CD14-positive monocyte (primary cell): ENCODE results near the gene IGF2BP3. TPM values are rescaled to one million over a fixed set of nuclear protein-coding genes. Genes with fewer than 3 reads are reported as not detected.

ENCODE experiments used
- DNase-seq, 3 donors: peaks; one replicate each; pipeline ENCODE4 v3.0.0-alpha.2; 2011 to 2022
- H2AFZ ChIP-seq: 2 replicates; pipeline ENCODE4 v1.6.0; 2012; ENCODE audit warnings: mild to moderate bottlenecking, low read depth, low read length, inconsistent platforms; ENCODE audit not compliant: insufficient read depth, poor library complexity, severe bottlenecking
- H3K27ac ChIP-seq, 2 donors: 1 replicate in 1 of 2; 2 replicates in 1 of 2; pipeline ENCODE4 v1.5.1; 2012 to 2013; ENCODE audit warnings: low read length in 2 of 2, control low read depth in 1 of 2, inconsistent platforms in 1 of 2, low read depth in 1 of 2, mild to moderate bottlenecking in 1 of 2
- H3K27me3 ChIP-seq, 2 donors: one replicate each; pipeline versions ENCODE4 v1.6.0 to v1.6.1; 2011 to 2013; ENCODE audit warnings: low read length in 2 of 2; ENCODE audit not compliant: control insufficient read depth in 2 of 2, insufficient read depth in 2 of 2
- H3K36me3 ChIP-seq, 2 donors: replicated peaks in 1 of 2; 1 replicate in 1 of 2; 2 replicates in 1 of 2; pipeline versions ENCODE4 v1.5.1 to v1.6.1; 2012 to 2013; ENCODE audit warnings: low read length in 2 of 2, control low read depth in 1 of 2, inconsistent platforms in 1 of 2, mild to moderate bottlenecking in 1 of 2; ENCODE audit not compliant: insufficient read depth in 2 of 2, control insufficient read depth in 1 of 2
- H3K4me1 ChIP-seq, 2 donors: 1 replicate in 1 of 2; 2 replicates in 1 of 2; pipeline versions ENCODE4 v1.5.1 to v1.6.1; 2012 to 2013; ENCODE audit warnings: low read length in 2 of 2, control low read depth in 1 of 2, inconsistent platforms in 1 of 2, mild to moderate bottlenecking in 1 of 2, moderate library complexity in 1 of 2; ENCODE audit not compliant: insufficient read depth in 2 of 2, control insufficient read depth in 1 of 2
- H3K4me2 ChIP-seq: replicated peaks from 2 replicates; pipeline ENCODE3; 2012; ENCODE audit warnings: low read length, moderate library complexity, mild to moderate bottlenecking; ENCODE audit not compliant: poor library complexity, severe bottlenecking; ENCODE audit errors: extremely low read depth
- H3K4me3 ChIP-seq, 3 experiments: fragments of 200-600 bp in 1 of 3; sonication (generic) in 1 of 3; replicated peaks in 1 of 3; 1 replicate in 2 of 3; 2 replicates in 1 of 3; pipeline ENCODE4 v1.5.1; 2011 to 2013; ENCODE audit warnings: low read length in 3 of 3, mild to moderate bottlenecking in 3 of 3, control low read depth in 2 of 3, low read depth in 2 of 3, inconsistent platforms in 1 of 3, moderate library complexity in 1 of 3
- H3K79me2 ChIP-seq: 2 replicates; pipeline ENCODE4 v1.6.0; 2012; ENCODE audit warnings: mild to moderate bottlenecking, control low read depth, inconsistent platforms, low read length, moderate library complexity; ENCODE audit not compliant: insufficient read depth
- H3K9ac ChIP-seq: 2 replicates; pipeline ENCODE4 v1.6.0; 2017; ENCODE audit warnings: low read length, mild to moderate bottlenecking; ENCODE audit not compliant: insufficient read depth, poor library complexity, severe bottlenecking
- H3K9me3 ChIP-seq, 2 donors: replicated peaks in 1 of 2; 1 replicate in 1 of 2; 2 replicates in 1 of 2; pipeline versions ENCODE4 v1.5.1 to v1.6.1; 2012 to 2013; ENCODE audit warnings: low read length in 2 of 2, control low read depth in 1 of 2; ENCODE audit not compliant: control insufficient read depth in 1 of 2, insufficient read depth in 1 of 2
- H4K20me1 ChIP-seq: 2 replicates; pipeline ENCODE4 v1.6.0; 2012; ENCODE audit warnings: mild to moderate bottlenecking, low read length, control low read depth, moderate library complexity; ENCODE audit not compliant: insufficient read depth
- H3K27ac Mint-ChIP-seq, 7 donors: one replicate each; pipeline ENCODE4 v1.8.0; 2020; ENCODE audit warnings: mild to moderate bottlenecking in 7 of 7, mixed read lengths in 7 of 7, moderate library complexity in 6 of 7, inconsistent platforms in 2 of 7
- H3K27me3 Mint-ChIP-seq, 3 donors: one replicate each; pipeline ENCODE4 v1.8.0; 2021 to 2022; ENCODE audit warnings: low read depth in 3 of 3, mild to moderate bottlenecking in 3 of 3, mixed read lengths in 3 of 3, moderate library complexity in 3 of 3, inconsistent platforms in 1 of 3
- H3K36me3 Mint-ChIP-seq, 2 donors: one replicate each; pipeline ENCODE4 v1.8.0; 2020; ENCODE audit warnings: mixed read lengths in 2 of 2, inconsistent platforms in 1 of 2, mild to moderate bottlenecking in 1 of 2
- H3K4me1 Mint-ChIP-seq: one replicate; pipeline ENCODE4 v1.8.0; 2020; ENCODE audit warnings: mild to moderate bottlenecking, mixed read lengths
- H3K4me3 Mint-ChIP-seq, 2 donors: one replicate each; pipeline ENCODE4 v1.8.0; 2020; ENCODE audit warnings: mild to moderate bottlenecking in 2 of 2, mixed read lengths in 2 of 2, moderate library complexity in 1 of 2
- H3K9me3 Mint-ChIP-seq, 7 donors: one replicate each; pipeline ENCODE4 v1.8.0; 2020 to 2022; ENCODE audit warnings: mixed read lengths in 7 of 7, mild to moderate bottlenecking in 6 of 7, moderate library complexity in 6 of 7, inconsistent platforms in 2 of 7
- WGBS: methylation state at CpG from one replicate; pipeline ENCODE4 v1.1.5; 2013; ENCODE audit warnings: missing lambda C conversion rate; ENCODE audit not compliant: insufficient coverage; 5-methylcytosine and 5-hydroxymethylcytosine counted together
- intact Hi-C, 2 donors: fragments of 100-400 bp; cut with micrococcal nuclease; formaldehyde crosslinking; loops; one replicate each; pipeline versions ENCODE4 v1.15.0 to v1.15.1; 2023
- polyA plus RNA-seq, 3 donors: library from polyadenylated mRNA; depleted of rRNA in 1 of 3; unstranded in 2 of 3; stranded (reverse) in 1 of 3; fragments of 300-500 nt in 2 of 3; fragments of >200 nt in 1 of 3; fragmentation: Illumina TruSeq in 2 of 3; gene quantifications; 1 replicate in 2 of 3; 2 replicates in 1 of 3; pipeline ENCODE4 v1.2.3, GENCODE V29; 2012 to 2021
- TF ChIP-seq, protein P1 (sequence below): fragments of 200-600 bp; IDR thresholded peaks from one replicate; pipeline ENCODE4 v1.8.0; 2022; ENCODE audit warnings: antibody characterized with exemption, mild to moderate bottlenecking

The IGF2BP3 gene
- polyA plus RNA-seq, 3 donors = 0.60 to 5.3 (median 3.2) TPM

DNA sequence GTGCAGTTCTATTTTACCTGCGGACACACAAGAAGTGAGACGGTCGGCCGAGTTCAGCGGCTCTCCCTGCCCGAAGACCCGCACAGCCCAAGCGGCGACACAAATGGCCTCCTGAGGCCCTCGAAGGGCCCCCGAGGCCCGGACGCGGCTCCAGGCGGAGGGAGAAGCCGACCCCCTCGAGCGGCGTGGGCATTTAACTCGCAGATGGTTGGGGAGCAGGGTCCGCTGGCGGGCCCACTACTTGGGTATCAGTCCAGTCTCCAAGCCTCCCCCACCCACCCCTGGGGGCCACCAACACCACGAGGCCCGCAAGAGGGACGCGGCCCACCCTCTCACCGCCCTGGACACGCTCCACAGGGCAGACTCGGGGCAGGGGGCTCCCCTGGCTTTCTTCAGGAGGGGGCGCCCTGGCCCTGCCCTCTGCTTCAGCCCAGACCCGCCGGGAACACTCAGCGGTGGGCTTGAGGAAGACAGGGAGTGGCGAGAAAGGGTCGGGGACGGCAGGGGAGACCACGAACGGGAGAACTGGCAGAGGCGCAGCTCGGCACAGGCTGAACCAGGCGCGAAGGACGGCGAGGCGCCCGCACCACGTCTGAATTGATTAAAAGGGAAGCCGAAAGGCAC, 1.7 kb downstream of the IGF2BP3 start:
- Histone ChIP-seq H3K9me3 (peaks cover 0 to 13% of the 10 kb centered on the region in 2 donors), H3K4me1 (peaks cover 39 to 48% of the 10 kb centered on the region in 2 donors), H3K4me3 (peak overlapping the region in 1 of 3 experiments; percentile 74), H2AFZ (peak overlapping the region; percentile 0), H3K27ac (no peak overlapping the region), H3K4me2 (peak overlapping the region; percentile 76), H3K9ac (no peak overlapping the region), H3K36me3 (no peaks in the 10 kb centered on the region), H4K20me1 (no peaks in the 10 kb centered on the region), H3K79me2 (no peaks in the 10 kb centered on the region), H3K27me3 (peaks cover 89 to 96% of the 10 kb centered on the region in 2 donors)
- Mint-ChIP-seq H3K4me1 (peaks cover 41% of the 10 kb centered on the region), H3K36me3 (peaks cover 0 to 21% of the 10 kb centered on the region in 2 donors), H3K9me3 (peaks cover 0 to 30% (median 24%) of the 10 kb centered on the region in 7 donors), H3K27ac (no peak overlapping the region), H3K4me3 (peak overlapping the region; percentile 59 to 83), H3K27me3 (peaks cover 76 to 92% (median 87%) of the 10 kb centered on the region in 3 donors)
- TF ChIP-seq, protein P1, sequence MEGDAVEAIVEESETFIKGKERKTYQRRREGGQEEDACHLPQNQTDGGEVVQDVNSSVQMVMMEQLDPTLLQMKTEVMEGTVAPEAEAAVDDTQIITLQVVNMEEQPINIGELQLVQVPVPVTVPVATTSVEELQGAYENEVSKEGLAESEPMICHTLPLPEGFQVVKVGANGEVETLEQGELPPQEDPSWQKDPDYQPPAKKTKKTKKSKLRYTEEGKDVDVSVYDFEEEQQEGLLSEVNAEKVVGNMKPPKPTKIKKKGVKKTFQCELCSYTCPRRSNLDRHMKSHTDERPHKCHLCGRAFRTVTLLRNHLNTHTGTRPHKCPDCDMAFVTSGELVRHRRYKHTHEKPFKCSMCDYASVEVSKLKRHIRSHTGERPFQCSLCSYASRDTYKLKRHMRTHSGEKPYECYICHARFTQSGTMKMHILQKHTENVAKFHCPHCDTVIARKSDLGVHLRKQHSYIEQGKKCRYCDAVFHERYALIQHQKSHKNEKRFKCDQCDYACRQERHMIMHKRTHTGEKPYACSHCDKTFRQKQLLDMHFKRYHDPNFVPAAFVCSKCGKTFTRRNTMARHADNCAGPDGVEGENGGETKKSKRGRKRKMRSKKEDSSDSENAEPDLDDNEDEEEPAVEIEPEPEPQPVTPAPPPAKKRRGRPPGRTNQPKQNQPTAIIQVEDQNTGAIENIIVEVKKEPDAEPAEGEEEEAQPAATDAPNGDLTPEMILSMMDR = no peak
- intact Hi-C loops = no loop called here
- DNase-seq = peak in 1 of 3 donors; percentile 11
- 1% methylated on average over 47 of the region's 48 CpGs for WGBS

DNA sequence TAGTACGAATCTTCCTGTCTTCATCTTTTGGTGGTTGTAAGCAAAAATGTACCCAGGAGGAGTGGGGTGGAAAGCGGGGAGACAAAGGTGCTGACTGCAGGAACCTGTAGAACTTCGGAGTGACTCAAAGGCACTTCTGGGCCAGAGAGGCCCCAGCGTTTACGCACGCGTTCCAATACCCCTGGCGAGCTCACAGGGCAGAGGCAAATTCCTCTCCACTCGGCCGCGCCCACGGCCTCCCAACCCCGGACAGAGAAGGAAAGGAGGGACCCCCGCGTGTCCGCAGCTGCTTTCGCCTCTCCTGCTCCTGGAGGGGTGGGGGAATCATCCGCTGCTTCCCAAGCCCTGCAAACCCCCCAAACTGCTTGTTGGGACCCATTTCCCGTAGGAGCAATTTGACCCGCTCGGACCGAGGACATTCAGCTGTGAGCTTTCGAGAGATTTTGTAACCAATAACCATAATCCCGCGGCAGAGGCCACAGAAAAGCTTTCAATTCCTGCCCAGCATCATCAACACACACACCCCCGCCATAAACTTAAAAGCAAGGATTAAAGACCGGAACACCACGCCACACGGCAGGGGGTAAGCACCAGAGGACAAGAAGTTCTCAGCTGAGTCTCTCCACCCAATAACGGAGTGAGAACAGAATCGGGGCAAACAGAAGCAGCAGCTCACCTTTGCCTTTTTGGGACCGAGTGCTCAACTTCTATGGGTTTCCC, 2.3 kb downstream of the IGF2BP3 start:
- Histone ChIP-seq H3K4me1 (peaks cover 36 to 44% of the 10 kb centered on the region in 2 donors), H4K20me1 (no peaks in the 10 kb centered on the region), H3K79me2 (no peaks in the 10 kb centered on the region), H3K27me3 (peaks cover 89 to 96% of the 10 kb centered on the region in 2 donors), H3K4me2 (peak overlapping the region; percentile 76), H3K9me3 (peaks cover 0 to 13% of the 10 kb centered on the region in 2 donors), H2AFZ (peak overlapping the region; percentile 0), H3K27ac (no peak overlapping the region), H3K9ac (no peak overlapping the region), H3K4me3 (peak overlapping the region in 1 of 3 experiments; percentile 0), H3K36me3 (no peaks in the 10 kb centered on the region)
- Mint-ChIP-seq H3K4me3 (peak overlapping the region; percentile 61 to 83), H3K27ac (no peak overlapping the region), H3K27me3 (peaks cover 76 to 92% (median 87%) of the 10 kb centered on the region in 3 donors), H3K36me3 (peaks cover 0 to 21% of the 10 kb centered on the region in 2 donors), H3K9me3 (peaks cover 0 to 27% (median 21%) of the 10 kb centered on the region in 7 donors), H3K4me1 (peaks cover 38% of the 10 kb centered on the region)
- WGBS = 2% methylated on average over 19 of the region's 32 CpGs
- intact Hi-C loops = no loop called here
- DNase-seq = no peak
- TF ChIP-seq, protein P1 = no peak
